CD14-positive monocyte (primary cell): ENCODE data around the gene MAP1LC3B2. TPM values are rescaled to one million over a fixed set of nuclear protein-coding genes. Genes with fewer than 3 reads are reported as not detected.

Experiments used
- DNase-seq, 3 donors: peaks; one replicate each; pipeline ENCODE4 v3.0.0-alpha.2; 2011 to 2022
- H2AFZ ChIP-seq: 2 replicates; pipeline ENCODE4 v1.6.0; 2012; ENCODE audit warnings: mild to moderate bottlenecking, low read depth, low read length, inconsistent platforms; ENCODE audit not compliant: insufficient read depth, poor library complexity, severe bottlenecking
- H3K27ac ChIP-seq, 2 donors: 1 replicate in 1 of 2; 2 replicates in 1 of 2; pipeline ENCODE4 v1.5.1; 2012 to 2013; ENCODE audit warnings: low read length in 2 of 2, control low read depth in 1 of 2, inconsistent platforms in 1 of 2, low read depth in 1 of 2, mild to moderate bottlenecking in 1 of 2
- H3K27me3 ChIP-seq, 2 donors: one replicate each; pipeline versions ENCODE4 v1.6.0 to v1.6.1; 2011 to 2013; ENCODE audit warnings: low read length in 2 of 2; ENCODE audit not compliant: control insufficient read depth in 2 of 2, insufficient read depth in 2 of 2
- H3K36me3 ChIP-seq, 2 donors: replicated peaks in 1 of 2; 1 replicate in 1 of 2; 2 replicates in 1 of 2; pipeline versions ENCODE4 v1.5.1 to v1.6.1; 2012 to 2013; ENCODE audit warnings: low read length in 2 of 2, control low read depth in 1 of 2, inconsistent platforms in 1 of 2, mild to moderate bottlenecking in 1 of 2; ENCODE audit not compliant: insufficient read depth in 2 of 2, control insufficient read depth in 1 of 2
- H3K4me1 ChIP-seq, 2 donors: 1 replicate in 1 of 2; 2 replicates in 1 of 2; pipeline versions ENCODE4 v1.5.1 to v1.6.1; 2012 to 2013; ENCODE audit warnings: low read length in 2 of 2, control low read depth in 1 of 2, inconsistent platforms in 1 of 2, mild to moderate bottlenecking in 1 of 2, moderate library complexity in 1 of 2; ENCODE audit not compliant: insufficient read depth in 2 of 2, control insufficient read depth in 1 of 2
- H3K4me2 ChIP-seq: replicated peaks from 2 replicates; pipeline ENCODE3; 2012; ENCODE audit warnings: low read length, moderate library complexity, mild to moderate bottlenecking; ENCODE audit not compliant: poor library complexity, severe bottlenecking; ENCODE audit errors: extremely low read depth
- H3K4me3 ChIP-seq, 3 experiments: fragments of 200-600 bp in 1 of 3; sonication (generic) in 1 of 3; replicated peaks in 1 of 3; 1 replicate in 2 of 3; 2 replicates in 1 of 3; pipeline ENCODE4 v1.5.1; 2011 to 2013; ENCODE audit warnings: low read length in 3 of 3, mild to moderate bottlenecking in 3 of 3, control low read depth in 2 of 3, low read depth in 2 of 3, inconsistent platforms in 1 of 3, moderate library complexity in 1 of 3
- H3K79me2 ChIP-seq: 2 replicates; pipeline ENCODE4 v1.6.0; 2012; ENCODE audit warnings: mild to moderate bottlenecking, control low read depth, inconsistent platforms, low read length, moderate library complexity; ENCODE audit not compliant: insufficient read depth
- H3K9ac ChIP-seq: 2 replicates; pipeline ENCODE4 v1.6.0; 2017; ENCODE audit warnings: low read length, mild to moderate bottlenecking; ENCODE audit not compliant: insufficient read depth, poor library complexity, severe bottlenecking
- H3K9me3 ChIP-seq, 2 donors: replicated peaks in 1 of 2; 1 replicate in 1 of 2; 2 replicates in 1 of 2; pipeline versions ENCODE4 v1.5.1 to v1.6.1; 2012 to 2013; ENCODE audit warnings: low read length in 2 of 2, control low read depth in 1 of 2; ENCODE audit not compliant: control insufficient read depth in 1 of 2, insufficient read depth in 1 of 2
- H4K20me1 ChIP-seq: 2 replicates; pipeline ENCODE4 v1.6.0; 2012; ENCODE audit warnings: mild to moderate bottlenecking, low read length, control low read depth, moderate library complexity; ENCODE audit not compliant: insufficient read depth
- H3K27ac Mint-ChIP-seq, 7 donors: one replicate each; pipeline ENCODE4 v1.8.0; 2020; ENCODE audit warnings: mild to moderate bottlenecking in 7 of 7, mixed read lengths in 7 of 7, moderate library complexity in 6 of 7, inconsistent platforms in 2 of 7
- H3K27me3 Mint-ChIP-seq, 3 donors: one replicate each; pipeline ENCODE4 v1.8.0; 2021 to 2022; ENCODE audit warnings: low read depth in 3 of 3, mild to moderate bottlenecking in 3 of 3, mixed read lengths in 3 of 3, moderate library complexity in 3 of 3, inconsistent platforms in 1 of 3
- H3K36me3 Mint-ChIP-seq, 2 donors: one replicate each; pipeline ENCODE4 v1.8.0; 2020; ENCODE audit warnings: mixed read lengths in 2 of 2, inconsistent platforms in 1 of 2, mild to moderate bottlenecking in 1 of 2
- H3K4me1 Mint-ChIP-seq: one replicate; pipeline ENCODE4 v1.8.0; 2020; ENCODE audit warnings: mild to moderate bottlenecking, mixed read lengths
- H3K4me3 Mint-ChIP-seq, 2 donors: one replicate each; pipeline ENCODE4 v1.8.0; 2020; ENCODE audit warnings: mild to moderate bottlenecking in 2 of 2, mixed read lengths in 2 of 2, moderate library complexity in 1 of 2
- H3K9me3 Mint-ChIP-seq, 7 donors: one replicate each; pipeline ENCODE4 v1.8.0; 2020 to 2022; ENCODE audit warnings: mixed read lengths in 7 of 7, mild to moderate bottlenecking in 6 of 7, moderate library complexity in 6 of 7, inconsistent platforms in 2 of 7
- WGBS: methylation state at CpG from one replicate; pipeline ENCODE4 v1.1.5; 2013; ENCODE audit warnings: missing lambda C conversion rate; ENCODE audit not compliant: insufficient coverage; 5-methylcytosine and 5-hydroxymethylcytosine counted together
- intact Hi-C, 2 donors: fragments of 100-400 bp; cut with micrococcal nuclease; formaldehyde crosslinking; loops; one replicate each; pipeline versions ENCODE4 v1.15.0 to v1.15.1; 2023
- polyA minus RNA-seq: library from RNA; depleted of rRNA, polyadenylated mRNA; stranded (reverse); fragments of >200 nt; gene quantifications from 2 replicates; pipeline ENCODE4 v1.2.3, GENCODE V29; 2012
- polyA plus RNA-seq, 3 donors: library from polyadenylated mRNA; depleted of rRNA in 1 of 3; unstranded in 2 of 3; stranded (reverse) in 1 of 3; fragments of 300-500 nt in 2 of 3; fragments of >200 nt in 1 of 3; fragmentation: Illumina TruSeq in 2 of 3; gene quantifications; 1 replicate in 2 of 3; 2 replicates in 1 of 3; pipeline ENCODE4 v1.2.3, GENCODE V29; 2012 to 2021
- total RNA-seq, 12 experiments: library from RNA in 1 of 12; stranded (reverse) in 1 of 12; fragments of 120-200 nt in 1 of 12; gene quantifications; one replicate each; pipeline ENCODE4 v1.2.4 and lab custom pipeline; 2013 to 2026; ENCODE audit warnings: mixed read lengths in 6 of 12, inconsistent platforms in 1 of 12
- TF ChIP-seq, protein P1 (sequence below): fragments of 200-600 bp; IDR thresholded peaks from one replicate; pipeline ENCODE4 v1.8.0; 2022; ENCODE audit warnings: antibody characterized with exemption, mild to moderate bottlenecking

Gene MAP1LC3B2
- total RNA-seq (2013), result 4.7 TPM
- polyA plus RNA-seq (10 to 100 TPM in 1 of 3 donors, 1 to 10 TPM in 2; 2.6 to 12.9 (median 6.4) TPM), polyA minus RNA-seq (1.1 TPM in 2 replicates), total RNA-seq (lab: John Stamatoyannopoulos, UW) (1.0 to 5.4 (median 2.7) reads per million in 11 experiments)

DNA sequence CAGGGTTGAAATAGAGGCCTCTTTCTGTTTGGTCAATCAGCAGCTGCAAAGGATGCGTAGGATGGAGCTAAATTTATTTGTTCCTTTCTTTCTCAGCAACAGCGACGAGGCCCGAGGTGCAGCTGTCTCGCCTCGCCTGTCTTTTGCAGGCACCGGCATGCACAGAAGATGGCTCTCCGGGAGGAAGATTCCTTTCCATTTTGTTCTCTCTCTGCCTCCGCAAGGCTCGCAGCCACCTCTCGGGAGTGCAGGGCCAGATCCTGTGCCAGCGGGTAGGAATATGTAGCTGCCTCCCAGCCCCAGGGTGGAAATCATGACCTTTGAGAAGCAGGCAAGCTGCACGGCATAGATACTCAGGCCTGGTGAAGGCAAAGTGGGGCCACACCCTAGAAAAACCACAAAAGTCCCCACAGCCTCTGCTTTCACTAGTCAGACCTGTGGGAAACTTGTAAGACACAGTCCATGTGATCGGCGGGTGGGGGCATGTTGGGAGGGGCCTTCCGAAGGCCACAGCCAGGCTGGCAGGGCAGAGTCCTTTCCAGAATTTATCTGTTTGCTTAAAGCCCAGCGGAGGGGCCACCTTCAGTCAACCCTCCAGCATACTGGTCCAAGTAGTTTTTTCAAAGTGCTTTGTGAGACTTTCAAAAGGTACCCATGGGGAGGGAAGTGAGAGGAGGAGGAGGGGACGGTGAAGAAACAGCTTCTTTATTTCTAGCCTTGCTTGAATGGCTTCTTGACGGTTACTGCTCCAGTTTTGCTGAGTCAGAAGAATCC lies at the start of gene MAP1LC3B2:
TSS of gene MAP1LC3B2 (plus strand) at position 220 of the 774 bp plus-strand sequence. CDS start 16,562 bp downstream, outside the sequence.
- Histone ChIP-seq H4K20me1 (no peaks in the 10 kb centered on the region), H3K36me3 (no peaks in the 10 kb centered on the region), H3K9ac (peak within 1 kb of the TSS; percentile 89), H3K27ac (peak within 1 kb of the TSS; percentile 98 to 100), H3K4me2 (peak within 1 kb of the TSS; percentile 54), H3K4me1 (peaks cover 49% of the 10 kb centered on the region in 2 donors), H3K79me2 (peaks cover 10% of the 10 kb centered on the region), H3K27me3 (no peaks in the 10 kb centered on the region), H2AFZ (no peak within 1 kb of the TSS), H3K4me3 (peak within 1 kb of the TSS in 2 of 3 experiments; percentile 17 to 25), H3K9me3 (peaks cover 8 to 13% of the 10 kb centered on the region in 2 donors)
- H3K4me3 Mint-ChIP-seq, result peak within 1 kb of the TSS; percentile 74 to 82
- TF ChIP-seq, protein P1, sequence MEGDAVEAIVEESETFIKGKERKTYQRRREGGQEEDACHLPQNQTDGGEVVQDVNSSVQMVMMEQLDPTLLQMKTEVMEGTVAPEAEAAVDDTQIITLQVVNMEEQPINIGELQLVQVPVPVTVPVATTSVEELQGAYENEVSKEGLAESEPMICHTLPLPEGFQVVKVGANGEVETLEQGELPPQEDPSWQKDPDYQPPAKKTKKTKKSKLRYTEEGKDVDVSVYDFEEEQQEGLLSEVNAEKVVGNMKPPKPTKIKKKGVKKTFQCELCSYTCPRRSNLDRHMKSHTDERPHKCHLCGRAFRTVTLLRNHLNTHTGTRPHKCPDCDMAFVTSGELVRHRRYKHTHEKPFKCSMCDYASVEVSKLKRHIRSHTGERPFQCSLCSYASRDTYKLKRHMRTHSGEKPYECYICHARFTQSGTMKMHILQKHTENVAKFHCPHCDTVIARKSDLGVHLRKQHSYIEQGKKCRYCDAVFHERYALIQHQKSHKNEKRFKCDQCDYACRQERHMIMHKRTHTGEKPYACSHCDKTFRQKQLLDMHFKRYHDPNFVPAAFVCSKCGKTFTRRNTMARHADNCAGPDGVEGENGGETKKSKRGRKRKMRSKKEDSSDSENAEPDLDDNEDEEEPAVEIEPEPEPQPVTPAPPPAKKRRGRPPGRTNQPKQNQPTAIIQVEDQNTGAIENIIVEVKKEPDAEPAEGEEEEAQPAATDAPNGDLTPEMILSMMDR, result no peak
- intact Hi-C loops, result loop anchor here (2.0 to 10.0 kb wide), 3 partner anchors 33 to 285 kb away; partner anchors contain the start of gene MED13L (in 1 of the 2)
- H3K36me3 Mint-ChIP-seq, result peaks cover 6 to 8% of the 10 kb centered on the region in 2 donors
- 0% methylated on average over 9 of the region's 19 CpGs for WGBS
- peak; percentile 97 to 98 (median 97) for DNase-seq
- peaks cover 57% of the 10 kb centered on the region for H3K4me1 Mint-ChIP-seq
- H3K9me3 Mint-ChIP-seq, result peaks cover 10 to 21% (median 17%) of the 10 kb centered on the region in 7 donors
- peaks cover 0 to 2% (median 0%) of the 10 kb centered on the region in 3 donors for H3K27me3 Mint-ChIP-seq
- peak within 1 kb of the TSS; percentile 100 for H3K27ac Mint-ChIP-seq

DNA sequence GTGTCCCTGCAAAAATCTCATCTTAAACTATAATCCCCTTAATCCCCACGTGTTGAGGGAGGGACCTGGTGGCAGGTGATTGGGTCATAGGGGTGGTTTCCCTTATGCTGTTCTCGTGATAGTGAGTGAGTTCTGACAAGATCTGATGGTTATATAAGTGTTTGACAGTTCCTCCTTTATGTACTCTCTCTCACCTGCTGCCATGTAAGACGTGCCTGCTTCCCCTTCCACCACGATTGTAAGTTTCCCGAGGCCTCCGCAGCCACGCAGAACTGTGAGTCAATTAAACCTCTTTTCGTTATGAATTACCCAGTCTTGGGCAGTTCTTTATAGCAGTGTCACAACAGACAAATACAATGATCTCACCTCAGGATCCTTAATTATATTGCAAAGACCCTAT lies 45.2 kb upstream of the MAP1LC3B2 start:
- DNase-seq, result no peak
- no peaks in the 10 kb centered on the region for H3K36me3 Mint-ChIP-seq
- Histone ChIP-seq H3K4me2 (no peak overlapping the region), H3K4me1 (peaks cover 6 to 9% of the 10 kb centered on the region in 2 donors), H2AFZ (no peak overlapping the region), H3K36me3 (no peaks in the 10 kb centered on the region), H3K9ac (no peak overlapping the region), H3K9me3 (peaks cover 0 to 6% of the 10 kb centered on the region in 2 donors), H3K27me3 (no peaks in the 10 kb centered on the region), H3K79me2 (no peaks in the 10 kb centered on the region), H3K27ac (no peak overlapping the region), H4K20me1 (no peaks in the 10 kb centered on the region), H3K4me3 (no peak overlapping the region)
- peaks cover 0 to 4% (median 0%) of the 10 kb centered on the region in 7 donors for H3K9me3 Mint-ChIP-seq
- H3K4me3 Mint-ChIP-seq, result no peak overlapping the region
- H3K27me3 Mint-ChIP-seq, result peaks cover 0 to 6% (median 0%) of the 10 kb centered on the region in 3 donors
- TF ChIP-seq, protein P1, result no peak
- WGBS, result 80% methylated on average over 1 of the region's 8 CpGs
- H3K27ac Mint-ChIP-seq, result no peak overlapping the region
- intact Hi-C loops, result no loop called here
- H3K4me1 Mint-ChIP-seq, result peaks cover 11% of the 10 kb centered on the region
